OCI-LY3 (cell line): ENCODE data around the gene DLG1.

Source experiments
- H2AFZ ChIP-seq: fragments of 200-600, 300-600 bp; shearing (Covaris generic); 2 replicates; pipeline ENCODE4 v1.6.0; 2014; ENCODE audit warnings: antibody characterized with exemption, low read depth, low read length
- H3K27ac ChIP-seq: fragments of 200-600, 300-600 bp; sonication (generic); 2 replicates; pipeline ENCODE4 v1.5.1; 2014; ENCODE audit warnings: mild to moderate bottlenecking, low read length, moderate library complexity, mixed read lengths
- H3K27me3 ChIP-seq: fragments of 200-600, 300-600 bp; sonication (generic); 2 replicates; pipeline ENCODE4 v1.6.1; 2014; ENCODE audit warnings: low read depth, low read length, mixed read lengths
- H3K36me3 ChIP-seq: fragments of 200-600, 300-600 bp; sonication (generic); replicated peaks from 2 replicates; pipeline ENCODE3; 2014; ENCODE audit warnings: low read depth, low read length, mixed read lengths
- H3K4me1 ChIP-seq: fragments of 300-600, 200-600 bp; sonication (generic); 2 replicates; pipeline ENCODE4 v1.6.1; 2014; ENCODE audit warnings: low read length, mixed read lengths
- H3K4me2 ChIP-seq: fragments of 200-600, 300-600 bp; sonication (generic); 2 replicates; pipeline ENCODE4 v1.6.1; 2014; ENCODE audit warnings: low read length, mixed read lengths
- H3K4me3 ChIP-seq: fragments of 300-600, 200-600 bp; sonication (generic); 2 replicates; pipeline ENCODE4 v1.5.1; 2014; ENCODE audit warnings: antibody characterized with exemption, mild to moderate bottlenecking, low read length, moderate library complexity
- H3K79me2 ChIP-seq: fragments of 300-600, 200-600 bp; shearing (Covaris generic); 2 replicates; pipeline ENCODE4 v1.6.1; 2014; ENCODE audit warnings: mild to moderate bottlenecking, low read length, mixed read lengths
- H3K9ac ChIP-seq: fragments of 300-600, 200-600 bp; shearing (Covaris generic); 2 replicates; pipeline ENCODE4 v1.6.0; 2014; ENCODE audit warnings: mild to moderate bottlenecking, low read length, moderate library complexity
- H3K9me3 ChIP-seq: fragments of 200-600, 300-600 bp; shearing (Covaris generic); 2 replicates; pipeline ENCODE4 v1.6.1; 2014; ENCODE audit warnings: low read length, mixed read lengths; ENCODE audit not compliant: insufficient read depth
- H4K20me1 ChIP-seq: fragments of 200-600, 300-600 bp; sonication (generic); 2 replicates; pipeline ENCODE4 v1.6.1; 2016; ENCODE audit warnings: low read length, mixed read lengths; ENCODE audit not compliant: insufficient read depth
- EZH2phosphoT487 ChIP-seq: fragments of 200-600 bp; shearing (Covaris generic); IDR thresholded peaks from 2 replicates; pipeline ENCODE4 v1.6.1; 2018; ENCODE audit warnings: antibody characterized with exemption, mixed run types, low read depth
- TF ChIP-seq, protein P1 (sequence below): fragments of 200-600, 300-600 bp; sonication (generic); IDR thresholded peaks from 2 replicates; pipeline ENCODE4 v1.5.1; 2014; ENCODE audit warnings: antibody characterized with exemption, low read length, low read depth

DLG1 gene

GRCh38 chr3:197027896-197028727 is 270.3 kb downstream of the DLG1 start:
- peaks cover 18% of the 10 kb centered on the region for H3K79me2 ChIP-seq
- peak overlapping the region; percentile 92 for H3K4me3 ChIP-seq
- H3K9me3 ChIP-seq = no peaks in the 10 kb centered on the region
- H3K4me2 ChIP-seq = peak overlapping the region; percentile 97
- H3K27me3 ChIP-seq = no peaks in the 10 kb centered on the region
- peaks cover 17% of the 10 kb centered on the region for H3K36me3 ChIP-seq
- H4K20me1 ChIP-seq = no peaks in the 10 kb centered on the region
- no peak for TF ChIP-seq EZH2phosphoT487
- TF ChIP-seq, protein P1, sequence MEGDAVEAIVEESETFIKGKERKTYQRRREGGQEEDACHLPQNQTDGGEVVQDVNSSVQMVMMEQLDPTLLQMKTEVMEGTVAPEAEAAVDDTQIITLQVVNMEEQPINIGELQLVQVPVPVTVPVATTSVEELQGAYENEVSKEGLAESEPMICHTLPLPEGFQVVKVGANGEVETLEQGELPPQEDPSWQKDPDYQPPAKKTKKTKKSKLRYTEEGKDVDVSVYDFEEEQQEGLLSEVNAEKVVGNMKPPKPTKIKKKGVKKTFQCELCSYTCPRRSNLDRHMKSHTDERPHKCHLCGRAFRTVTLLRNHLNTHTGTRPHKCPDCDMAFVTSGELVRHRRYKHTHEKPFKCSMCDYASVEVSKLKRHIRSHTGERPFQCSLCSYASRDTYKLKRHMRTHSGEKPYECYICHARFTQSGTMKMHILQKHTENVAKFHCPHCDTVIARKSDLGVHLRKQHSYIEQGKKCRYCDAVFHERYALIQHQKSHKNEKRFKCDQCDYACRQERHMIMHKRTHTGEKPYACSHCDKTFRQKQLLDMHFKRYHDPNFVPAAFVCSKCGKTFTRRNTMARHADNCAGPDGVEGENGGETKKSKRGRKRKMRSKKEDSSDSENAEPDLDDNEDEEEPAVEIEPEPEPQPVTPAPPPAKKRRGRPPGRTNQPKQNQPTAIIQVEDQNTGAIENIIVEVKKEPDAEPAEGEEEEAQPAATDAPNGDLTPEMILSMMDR = no peak
- no peak overlapping the region for H2AFZ ChIP-seq
- peak overlapping the region; percentile 47 for H3K27ac ChIP-seq
- H3K4me1 ChIP-seq = peaks cover 39% of the 10 kb centered on the region
- H3K9ac ChIP-seq = peak overlapping the region; percentile 90

DNA sequence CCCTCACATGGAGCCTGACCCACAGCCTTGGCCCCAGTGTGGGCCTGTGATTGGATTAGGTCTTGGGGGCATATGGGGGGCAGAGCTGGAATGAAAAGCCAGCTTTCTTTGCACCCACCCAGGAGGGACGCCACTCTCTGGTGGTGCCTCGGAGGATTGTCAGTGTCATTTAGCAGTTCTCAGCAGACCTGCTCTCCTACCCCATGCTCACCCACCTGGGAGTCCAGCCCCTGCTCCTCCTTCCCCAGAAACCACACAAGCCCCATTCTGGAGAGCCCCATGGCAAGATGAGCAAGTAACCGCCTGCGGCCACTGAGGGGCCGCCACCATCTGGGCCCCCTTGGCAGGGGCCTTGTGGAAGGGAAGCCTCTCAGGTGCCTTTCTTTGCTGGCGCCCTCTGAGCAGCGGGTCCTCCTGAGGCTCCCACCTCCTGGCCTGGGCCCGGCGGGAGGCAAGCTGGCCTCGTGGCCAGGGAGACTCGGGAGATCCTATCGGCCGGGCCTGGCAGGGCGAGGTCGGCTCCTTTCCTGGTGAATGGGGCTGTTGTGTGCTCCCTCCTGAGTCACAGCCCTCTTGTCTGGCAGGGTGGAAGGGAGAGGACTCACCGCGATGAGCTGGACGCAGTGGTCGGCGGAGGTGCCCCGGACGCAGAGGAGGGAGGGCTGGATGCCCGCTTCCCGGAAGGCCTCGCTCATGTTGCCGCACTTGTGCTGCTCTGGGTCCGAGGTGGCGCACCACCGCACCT is 271.1 kb downstream of the DLG1 start:
- no peaks in the 10 kb centered on the region for H3K9me3 ChIP-seq
- H3K27me3 ChIP-seq = no peaks in the 10 kb centered on the region
- H3K9ac ChIP-seq = no peak overlapping the region
- H3K79me2 ChIP-seq = peaks cover 18% of the 10 kb centered on the region
- no peak overlapping the region for H3K4me2 ChIP-seq
- H4K20me1 ChIP-seq = no peaks in the 10 kb centered on the region
- no peak overlapping the region for H3K4me3 ChIP-seq
- H3K27ac ChIP-seq = no peak overlapping the region
- H2AFZ ChIP-seq = no peak overlapping the region
- peaks cover 17% of the 10 kb centered on the region for H3K36me3 ChIP-seq
- peaks cover 47% of the 10 kb centered on the region for H3K4me1 ChIP-seq
- TF ChIP-seq EZH2phosphoT487 = no peak
- TF ChIP-seq, protein P1 = no peak

DNA sequence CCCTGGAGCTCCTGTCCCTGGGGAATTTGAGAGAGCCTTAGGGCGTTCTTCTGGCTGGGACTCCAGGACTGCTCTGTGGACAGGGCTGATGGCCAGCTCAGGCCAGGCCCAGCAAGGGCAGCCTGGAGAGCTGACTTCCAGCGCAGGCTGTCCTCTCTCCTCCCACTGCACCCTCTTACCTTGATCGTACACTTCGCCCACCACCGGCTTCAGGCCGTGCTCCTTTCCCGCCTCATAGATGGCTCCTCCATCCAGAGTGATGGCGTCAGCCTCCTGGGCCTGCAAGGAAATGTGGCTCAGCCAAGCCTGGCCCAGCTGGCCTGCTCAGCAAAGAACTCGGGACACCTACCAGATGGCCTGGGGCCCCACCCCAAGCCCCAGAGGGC is 271.9 kb downstream of the DLG1 start:
- H3K27me3 ChIP-seq = no peaks in the 10 kb centered on the region
- H3K27ac ChIP-seq = no peak overlapping the region
- H3K79me2 ChIP-seq = peaks cover 18% of the 10 kb centered on the region
- peaks cover 47% of the 10 kb centered on the region for H3K4me1 ChIP-seq
- H3K4me3 ChIP-seq = no peak overlapping the region
- no peaks in the 10 kb centered on the region for H3K9me3 ChIP-seq
- TF ChIP-seq EZH2phosphoT487 = no peak
- TF ChIP-seq, protein P1 = no peak
- H3K36me3 ChIP-seq = peaks cover 17% of the 10 kb centered on the region
- H3K4me2 ChIP-seq = no peak overlapping the region
- H4K20me1 ChIP-seq = no peaks in the 10 kb centered on the region
- no peak overlapping the region for H3K9ac ChIP-seq
- no peak overlapping the region for H2AFZ ChIP-seq
